ENCODE measurements around the gene PSMD12. TPM values are rescaled to one million over a fixed set of nuclear protein-coding genes. Genes with fewer than 3 reads are reported as not detected.
A peak's percentile ranks its signal among the peaks of the same experiment; 100 is the strongest.

The PSMD12 gene
- total RNA-seq, 1 donor from 2014 or later, result 50.6 TPM

GRCh38 chr17:67311575-67311974 lies 54.8 kb downstream of the PSMD12 start:
- DNase-seq (ENCODE audit: low spot score), result no peak

- DNase-seq (ENCODE audit: low spot score), result no peak
These were observed 56.0 kb downstream of the PSMD12 start for GRCh38 chr17:67310406-67310805.

- peak; percentile 28 for DNase-seq (ENCODE audit: low spot score)
These were observed 60.7 kb downstream of the PSMD12 start for GRCh38 chr17:67305446-67306235.

- DNase-seq (ENCODE audit: low spot score), result no peak
These were observed 68.9 kb downstream of the PSMD12 start for GRCh38 chr17:67297454-67297960.

- DNase-seq (ENCODE audit: low spot score), result no peak
These were observed 71.8 kb downstream of the PSMD12 start for GRCh38 chr17:67294451-67295199.

- DNase-seq (ENCODE audit: low spot score), result peak; percentile 38
These were observed 72.8 kb downstream of the PSMD12 start for GRCh38 chr17:67293251-67294203.

- no peak for DNase-seq (ENCODE audit: low spot score)
These were observed 75.6 kb downstream of the PSMD12 start for GRCh38 chr17:67290711-67291291.

GRCh38 chr17:67290244-67290643 lies 76.1 kb downstream of the PSMD12 start:
- no peak for DNase-seq (ENCODE audit: low spot score)

- DNase-seq (ENCODE audit: low spot score), result peak; percentile 93
These were observed 77.0 kb downstream of the PSMD12 start for GRCh38 chr17:67289181-67289876.

Other genes starting within 250 kb of the PSMD12 start
- gene HELZ, start 121.4 kb downstream of the PSMD12 start, total RNA-seq (ENCODE audit: insufficient read depth, low replicate concordance), result 142 TPM
- 32.0 TPM for gene PITPNC1, start 10.7 kb upstream of the PSMD12 start, total RNA-seq (ENCODE audit: insufficient read depth, low replicate concordance)

Data from umbilical cord (tissue), 2 donors.